ENCODE measurements around the gene TCEAL3.
A peak's percentile ranks its signal among the peaks of the same experiment; 100 is the strongest.
"Not testable (repeated sequence)": the region's sequence is repeated elsewhere in the genome, so short reads cannot be mapped to it uniquely, and the experiment has no call there.

TCEAL3 gene

DNA sequence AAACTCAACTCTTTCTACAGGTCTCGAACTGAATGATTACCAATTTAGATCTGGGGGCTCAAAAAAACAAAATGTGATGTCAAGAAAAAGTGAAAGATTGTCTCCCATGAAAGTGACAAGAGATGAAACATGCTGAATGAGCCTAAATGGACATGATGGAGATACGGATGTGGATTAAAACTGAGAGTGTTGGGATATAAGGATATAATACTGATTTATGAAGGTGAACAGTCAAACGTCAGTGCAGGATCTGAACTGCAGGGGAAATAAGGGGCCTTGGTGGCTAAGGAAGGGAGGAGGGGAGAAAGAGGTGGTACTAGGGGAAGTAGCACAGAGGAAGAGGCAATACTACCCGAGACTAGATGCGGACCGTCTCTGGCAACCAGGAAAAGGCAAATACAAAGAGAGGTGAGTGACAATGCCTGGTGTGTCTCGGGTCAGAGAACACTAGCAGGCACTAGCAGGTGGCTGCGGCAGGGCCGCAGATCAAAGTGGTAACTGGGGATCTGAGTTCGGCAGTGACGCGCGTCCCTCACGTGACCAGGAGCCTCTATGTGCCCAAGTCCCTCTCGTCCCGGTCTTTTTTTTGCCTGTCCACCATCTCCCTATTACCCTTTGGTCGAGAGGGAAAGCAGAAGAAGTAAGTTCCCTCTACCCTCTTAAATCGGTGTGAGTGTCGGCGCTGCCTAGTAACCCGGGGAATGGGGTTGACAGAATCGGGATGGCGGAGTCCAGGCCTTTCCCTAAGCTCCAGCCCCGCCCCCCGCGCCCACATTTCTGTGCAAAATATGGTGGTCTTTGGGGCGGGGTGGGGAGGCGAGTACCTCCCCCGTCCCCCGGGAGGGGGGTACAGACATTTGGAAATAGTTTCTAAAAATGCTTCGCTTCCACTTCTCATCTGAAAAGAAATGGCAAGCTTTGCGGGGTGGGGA lies 20.9 kb downstream of the TCEAL3 start, which contains the start of gene TCEAL1:
Gene TCEAL1, plus strand, starts transcription at position 590 of the 932 bp plus-strand sequence. CDS start 942 bp downstream, outside the sequence.
- peak within 1 kb of the TSS; percentile 78 for H3K27ac ChIP-seq
- TF ChIP-seq, protein P1, sequence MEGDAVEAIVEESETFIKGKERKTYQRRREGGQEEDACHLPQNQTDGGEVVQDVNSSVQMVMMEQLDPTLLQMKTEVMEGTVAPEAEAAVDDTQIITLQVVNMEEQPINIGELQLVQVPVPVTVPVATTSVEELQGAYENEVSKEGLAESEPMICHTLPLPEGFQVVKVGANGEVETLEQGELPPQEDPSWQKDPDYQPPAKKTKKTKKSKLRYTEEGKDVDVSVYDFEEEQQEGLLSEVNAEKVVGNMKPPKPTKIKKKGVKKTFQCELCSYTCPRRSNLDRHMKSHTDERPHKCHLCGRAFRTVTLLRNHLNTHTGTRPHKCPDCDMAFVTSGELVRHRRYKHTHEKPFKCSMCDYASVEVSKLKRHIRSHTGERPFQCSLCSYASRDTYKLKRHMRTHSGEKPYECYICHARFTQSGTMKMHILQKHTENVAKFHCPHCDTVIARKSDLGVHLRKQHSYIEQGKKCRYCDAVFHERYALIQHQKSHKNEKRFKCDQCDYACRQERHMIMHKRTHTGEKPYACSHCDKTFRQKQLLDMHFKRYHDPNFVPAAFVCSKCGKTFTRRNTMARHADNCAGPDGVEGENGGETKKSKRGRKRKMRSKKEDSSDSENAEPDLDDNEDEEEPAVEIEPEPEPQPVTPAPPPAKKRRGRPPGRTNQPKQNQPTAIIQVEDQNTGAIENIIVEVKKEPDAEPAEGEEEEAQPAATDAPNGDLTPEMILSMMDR (conservative IDR thresholded peaks at IDR 0.05): no peak

DNA sequence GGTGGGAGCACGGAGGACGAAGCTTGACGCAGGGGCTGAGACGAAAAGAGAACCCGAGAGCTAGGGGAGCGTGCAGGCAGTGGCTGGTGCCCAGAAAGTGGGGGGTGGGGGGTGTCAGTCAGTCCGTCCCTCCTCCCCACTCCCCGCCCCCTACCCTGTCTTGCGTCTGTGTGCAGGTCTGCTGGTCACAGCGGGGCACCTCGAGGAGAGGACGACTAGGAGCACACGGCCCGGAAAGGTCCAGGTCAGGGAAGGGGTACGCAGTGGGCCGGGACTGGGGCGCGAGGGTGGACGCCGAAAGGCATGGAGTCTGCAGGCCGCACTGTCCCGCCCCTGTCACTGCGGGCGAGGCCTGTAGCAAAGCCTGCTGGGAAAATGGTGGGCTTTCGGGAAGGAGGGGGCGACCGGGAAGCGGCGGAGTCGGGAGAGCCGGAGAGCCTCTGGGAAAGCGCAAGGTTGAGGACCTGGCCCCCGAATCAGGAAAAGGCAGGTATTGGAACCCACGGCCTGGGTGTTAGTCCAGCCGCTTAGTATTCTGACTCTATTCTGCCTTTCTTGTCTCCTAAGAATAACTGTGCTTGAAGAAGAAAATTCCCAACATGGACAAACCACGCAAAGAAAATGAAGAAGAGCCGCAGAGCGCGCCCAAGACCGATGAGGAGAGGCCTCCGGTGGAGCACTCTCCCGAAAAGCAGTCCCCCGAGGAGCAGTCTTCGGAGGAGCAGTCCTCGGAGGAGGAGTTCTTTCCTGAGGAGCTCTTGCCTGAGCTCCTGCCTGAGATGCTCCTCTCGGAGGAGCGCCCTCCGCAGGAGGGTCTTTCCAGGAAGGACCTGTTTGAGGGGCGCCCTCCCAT lies 21.8 kb downstream of the TCEAL3 start:
- TF ChIP-seq, protein P1 (conservative IDR thresholded peaks at IDR 0.05): peak; percentile 49
- H3K27ac ChIP-seq: peak overlapping the region; percentile 78

DNA sequence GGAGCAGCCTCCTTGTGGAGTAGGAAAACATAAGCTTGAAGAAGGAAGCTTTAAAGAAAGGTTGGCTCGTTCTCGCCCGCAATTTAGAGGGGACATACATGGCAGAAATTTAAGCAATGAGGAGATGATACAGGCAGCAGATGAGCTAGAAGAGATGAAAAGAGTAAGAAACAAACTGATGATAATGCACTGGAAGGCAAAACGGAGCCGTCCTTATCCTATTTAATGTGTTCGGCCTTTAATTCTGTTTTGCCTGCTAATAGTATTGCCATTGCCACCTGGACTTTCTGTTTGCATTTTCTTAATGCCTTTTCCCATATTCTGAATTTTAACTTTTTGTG lies 22.4 kb downstream of the TCEAL3 start:
- TF ChIP-seq, protein P1 (conservative IDR thresholded peaks at IDR 0.05): no peak
- peak overlapping the region; percentile 78 for H3K27ac ChIP-seq

DNA sequence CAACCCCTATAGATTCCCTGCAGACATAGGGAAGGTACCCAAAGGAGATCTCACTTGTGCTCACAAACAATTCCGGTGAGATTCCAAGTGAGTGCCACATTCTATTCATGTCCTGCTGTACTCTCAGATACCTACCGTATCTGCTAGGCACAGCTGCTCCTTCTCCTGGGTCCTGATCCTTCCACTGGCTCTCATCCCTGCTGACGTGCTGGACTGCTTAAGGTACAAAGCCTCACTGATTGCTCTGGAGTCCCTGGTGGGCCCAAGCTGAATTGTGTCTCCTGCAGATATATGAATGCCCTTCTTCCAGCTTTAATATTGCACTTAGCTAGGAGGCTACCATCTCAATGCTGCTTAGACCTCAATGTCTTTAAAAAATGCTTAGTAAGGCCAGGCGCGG lies 23.4 kb downstream of the TCEAL3 start:
- H3K27ac ChIP-seq: no peak overlapping the region
- TF ChIP-seq, protein P1 (conservative IDR thresholded peaks at IDR 0.05): no peak

DNA sequence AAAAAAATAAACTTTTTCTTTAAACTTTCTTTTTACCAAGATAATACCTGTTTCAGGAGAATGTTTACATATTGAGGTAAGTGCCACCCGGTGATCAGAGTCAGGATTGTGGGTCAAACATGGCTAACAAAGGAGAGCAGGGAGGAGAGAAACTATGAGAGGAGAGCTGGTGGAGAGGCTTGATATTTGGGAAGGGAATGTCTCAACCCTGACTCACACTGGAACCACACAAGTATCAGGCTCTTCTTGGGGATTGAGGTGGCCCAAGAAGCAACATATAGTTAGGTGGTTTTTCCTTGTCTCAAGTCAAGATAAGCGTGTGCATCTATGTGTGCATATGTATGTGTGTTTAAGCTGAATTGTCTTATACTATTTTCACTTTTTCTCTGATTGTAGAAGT lies 27.7 kb downstream of the TCEAL3 start:
- TF ChIP-seq, protein P1 (conservative IDR thresholded peaks at IDR 0.05): no peak
- no peak overlapping the region for H3K27ac ChIP-seq

DNA sequence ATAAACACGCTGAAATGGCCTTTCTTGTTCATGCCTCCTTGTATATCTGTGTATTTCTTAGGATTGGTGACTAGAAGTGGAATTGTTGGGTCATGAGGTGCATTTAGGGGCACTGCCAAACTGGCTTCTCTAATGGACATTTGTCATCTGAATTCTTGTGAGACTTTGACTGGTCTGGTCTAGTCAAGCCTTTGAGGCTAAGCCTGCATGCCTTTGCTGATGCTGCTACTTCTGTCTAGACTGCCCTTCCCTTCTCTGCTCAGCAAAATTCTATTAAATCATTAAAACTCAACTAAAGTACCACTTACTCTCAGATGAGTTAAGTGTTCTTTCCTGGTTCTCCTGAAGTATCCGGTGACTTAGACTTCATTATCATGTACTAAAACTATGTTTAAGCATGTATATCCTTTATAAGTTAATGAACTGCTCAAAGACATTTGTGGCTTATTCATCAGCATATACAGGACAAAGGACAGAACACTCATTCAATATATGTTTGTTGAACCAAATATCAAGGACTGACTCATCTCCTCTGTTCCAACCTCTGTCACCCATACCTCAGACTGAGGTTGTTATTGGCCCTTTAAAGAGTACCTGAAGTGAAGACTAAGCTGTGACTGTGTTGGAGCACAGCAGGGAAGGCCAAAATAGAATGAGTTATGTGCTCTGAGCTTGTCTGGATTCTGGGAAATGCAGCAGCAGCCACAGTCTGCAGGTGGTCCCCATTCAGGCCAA lies 30.0 kb downstream of the TCEAL3 start:
- no peak overlapping the region for H3K27ac ChIP-seq
- TF ChIP-seq, protein P1 (conservative IDR thresholded peaks at IDR 0.05): no peak

DNA sequence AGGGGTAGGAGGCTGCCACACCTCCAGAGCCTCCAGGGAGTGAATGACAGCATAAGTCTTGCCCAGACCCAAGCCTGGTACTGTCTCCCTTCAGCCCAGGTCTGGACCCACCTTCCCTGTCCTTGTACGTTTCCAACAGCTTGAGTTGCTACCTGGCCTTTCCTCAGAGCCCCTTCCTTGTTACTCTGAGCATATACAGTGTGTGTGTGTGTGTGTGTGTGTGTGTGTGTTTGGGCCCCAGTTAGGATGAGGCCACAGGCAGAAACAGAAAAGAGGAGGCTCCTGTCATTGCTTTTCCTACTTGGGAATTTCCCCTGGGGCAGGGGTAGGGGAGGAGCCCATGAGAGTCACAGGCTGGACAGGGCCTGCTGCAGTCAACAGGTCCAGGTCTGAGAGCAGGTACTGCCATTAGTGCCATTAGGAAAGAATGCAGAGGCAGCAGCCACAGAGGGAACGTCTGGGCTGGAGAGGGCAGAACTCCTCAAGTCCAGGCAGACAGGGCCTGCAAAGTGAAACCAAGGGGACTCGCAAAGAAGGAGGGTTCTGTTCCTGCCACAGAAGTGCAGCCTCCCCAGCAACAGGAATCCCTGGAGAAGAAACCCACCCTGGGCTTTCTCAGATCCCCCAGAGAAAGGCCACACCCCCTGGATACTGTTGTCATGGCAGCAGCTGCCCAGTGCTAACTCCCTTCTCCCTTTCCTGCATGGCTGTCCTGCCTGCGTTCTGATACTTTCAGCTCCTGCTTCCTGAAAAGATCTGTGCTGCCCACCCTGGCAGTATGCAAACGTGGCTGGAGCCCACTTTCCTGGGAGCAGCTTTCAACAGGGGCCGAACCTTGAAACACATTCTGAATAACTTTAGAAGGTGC lies 30.9 kb downstream of the TCEAL3 start:
- not testable (repeated sequence) for H3K27ac ChIP-seq

Data from VCaP (cell line).